HEK293T (cell line): Measurements from ENCODE around the gene LYSET.

ENCODE experiments used
- ARNT ChIP-seq: fragments of 450-650 bp; IDR thresholded peaks from 2 replicates; pipeline ENCODE4 v1.6.1; 2017; ENCODE audit warnings: mild to moderate bottlenecking
- BHLHE40 ChIP-seq: fragments of 450-650 bp; IDR thresholded peaks from 2 replicates; pipeline ENCODE4 v1.6.1; 2016; ENCODE audit warnings: mild to moderate bottlenecking, moderate library complexity, borderline replicate concordance
- CTBP1 ChIP-seq: fragments of 450-650 bp; IDR thresholded peaks from 2 replicates; pipeline ENCODE4 v1.6.1; 2016; ENCODE audit warnings: borderline replicate concordance
- ELF4 ChIP-seq: fragments of 450-650 bp; IDR thresholded peaks from 2 replicates; pipeline ENCODE4 v1.6.1; 2017; ENCODE audit warnings: antibody characterized with exemption
- FOXA1 ChIP-seq: fragments of 450-650 bp; IDR thresholded peaks from 2 replicates; pipeline ENCODE4 v1.6.1; 2016; ENCODE audit warnings: mild to moderate bottlenecking
- FOXK2 ChIP-seq: fragments of 450-650 bp; IDR thresholded peaks from 2 replicates; pipeline ENCODE4 v1.6.1; 2016; ENCODE audit warnings: mild to moderate bottlenecking
- FOXM1 ChIP-seq: fragments of 450-650 bp; IDR thresholded peaks from 2 replicates; pipeline ENCODE4 v1.6.1; 2017; ENCODE audit warnings: mild to moderate bottlenecking, borderline replicate concordance
- LEF1 ChIP-seq: fragments of 450-650 bp; IDR thresholded peaks from 2 replicates; pipeline ENCODE4 v1.6.1; 2017; ENCODE audit warnings: mild to moderate bottlenecking, borderline replicate concordance
- NFRKB ChIP-seq: fragments of 450-650 bp; IDR thresholded peaks from 2 replicates; pipeline ENCODE4 v1.6.1; 2016; ENCODE audit warnings: mild to moderate bottlenecking, moderate library complexity
- SP1 ChIP-seq: fragments of 450-650 bp; IDR thresholded peaks from 2 replicates; pipeline ENCODE4 v1.6.1; 2017
- SUZ12 ChIP-seq: fragments of 450-650 bp; IDR thresholded peaks from 2 replicates; pipeline ENCODE4 v1.6.1; 2016; ENCODE audit warnings: mild to moderate bottlenecking
- TARDBP ChIP-seq: fragments of 450-650 bp; IDR thresholded peaks from 2 replicates; pipeline ENCODE4 v1.6.1; 2016
- TF ChIP-seq, protein P1 (sequence below): fragments of 450-650 bp; IDR thresholded peaks from 2 replicates; pipeline ENCODE4 v1.6.1; 2016

DNA sequence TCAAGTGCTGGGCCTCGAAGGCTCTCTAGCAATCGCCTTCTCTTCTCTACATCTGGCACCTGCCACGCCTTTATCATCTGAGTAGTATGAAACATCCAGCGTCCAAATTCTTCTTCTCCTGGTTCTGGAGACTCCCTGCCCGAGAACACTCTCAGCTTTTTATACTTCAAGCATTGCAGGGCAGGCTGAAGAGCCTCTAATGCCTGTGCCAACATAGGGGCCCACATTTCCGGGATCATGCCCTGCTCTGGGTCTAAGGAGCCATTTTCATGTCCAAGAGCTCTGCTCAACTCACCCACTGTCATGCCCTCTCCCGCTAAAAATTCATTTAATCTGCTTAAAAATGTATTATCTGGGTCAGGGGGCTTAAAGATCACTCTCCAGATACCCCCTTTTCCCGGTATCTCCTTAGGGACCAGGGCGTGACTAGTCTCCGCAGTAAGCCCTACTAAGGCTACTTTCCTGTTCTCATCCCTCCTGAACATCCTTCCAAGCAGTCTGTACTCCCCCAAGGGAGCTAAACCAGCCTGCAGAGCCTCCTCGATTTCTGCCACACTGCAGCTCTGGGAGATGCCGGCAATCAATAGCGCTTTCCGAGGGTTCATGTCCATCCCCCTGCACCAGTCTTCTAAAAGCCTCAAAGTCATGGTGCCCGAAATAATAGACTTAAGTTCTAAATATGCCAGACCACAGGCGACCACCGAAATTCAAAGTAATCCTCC is 1.4 kb upstream of the LYSET start:
- TF ChIP-seq SP1: no peak
- TF ChIP-seq ARNT: no peak
- TF ChIP-seq, protein P1, sequence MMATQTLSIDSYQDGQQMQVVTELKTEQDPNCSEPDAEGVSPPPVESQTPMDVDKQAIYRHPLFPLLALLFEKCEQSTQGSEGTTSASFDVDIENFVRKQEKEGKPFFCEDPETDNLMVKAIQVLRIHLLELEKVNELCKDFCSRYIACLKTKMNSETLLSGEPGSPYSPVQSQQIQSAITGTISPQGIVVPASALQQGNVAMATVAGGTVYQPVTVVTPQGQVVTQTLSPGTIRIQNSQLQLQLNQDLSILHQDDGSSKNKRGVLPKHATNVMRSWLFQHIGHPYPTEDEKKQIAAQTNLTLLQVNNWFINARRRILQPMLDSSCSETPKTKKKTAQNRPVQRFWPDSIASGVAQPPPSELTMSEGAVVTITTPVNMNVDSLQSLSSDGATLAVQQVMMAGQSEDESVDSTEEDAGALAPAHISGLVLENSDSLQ: no peak
- no peak for TF ChIP-seq CTBP1
- no peak for TF ChIP-seq LEF1
- no peak for TF ChIP-seq FOXK2
- TF ChIP-seq BHLHE40: no peak
- no peak for TF ChIP-seq ELF4
- TF ChIP-seq NFRKB: no peak
- TF ChIP-seq TARDBP: no peak
- TF ChIP-seq FOXA1: no peak
- no peak for TF ChIP-seq FOXM1
- TF ChIP-seq SUZ12: no peak
